Heart left ventricle (tissue), 16 donors: Measurements from ENCODE around the gene HSPD1. TPM values are rescaled to one million over a fixed set of nuclear protein-coding genes. Genes with fewer than 3 reads are reported as not detected.

Source experiments
- ATAC-seq, 4 donors: fragments of 200-7000 bp; cut with Tn5 transposase; one replicate each; pipeline ENCODE4 v1.9.1; 2020 to 2022; ENCODE audit warnings: moderate library complexity in 4 of 4, mild to moderate bottlenecking in 3 of 4, moderate number of reproducible peaks in 1 of 4
- DNase-seq, 5 donors: peaks; one replicate each; pipeline ENCODE4 v3.0.0-alpha.2; 2020
- H3K27ac ChIP-seq, 12 donors: fragments of 200-600 bp; sonication (generic) in 4 of 12; one replicate each; pipeline versions ENCODE4 v1.5.0 to v1.8.0; 2016 to 2022; ENCODE audit warnings: mild to moderate bottlenecking in 2 of 12
- H3K27me3 ChIP-seq, 9 donors: fragments of 200-600 bp; sonication (generic) in 2 of 9; one replicate each; pipeline versions ENCODE4 v1.5.1 to v1.8.0; 2016 to 2022; ENCODE audit warnings: mild to moderate bottlenecking in 3 of 9
- H3K36me3 ChIP-seq, 9 donors: fragments of 200-600 bp; sonication (generic) in 2 of 9; one replicate each; pipeline versions ENCODE4 v1.5.0 to v1.8.0; 2018 to 2022; ENCODE audit warnings: mild to moderate bottlenecking in 2 of 9
- H3K4me1 ChIP-seq, 12 donors: fragments of 200-600 bp; sonication (generic) in 4 of 12; one replicate each; pipeline versions ENCODE4 v1.5.0 to v1.8.0; 2016 to 2022; ENCODE audit warnings: mild to moderate bottlenecking in 3 of 12
- H3K4me3 ChIP-seq, 12 donors: fragments of 200-600 bp; sonication (generic) in 4 of 12; one replicate each; pipeline versions ENCODE4 v1.5.0 to v1.8.0; 2017 to 2022; ENCODE audit warnings: mild to moderate bottlenecking in 9 of 12, moderate library complexity in 4 of 12
- H3K9me3 ChIP-seq, 12 donors: fragments of 200-600 bp; sonication (generic) in 4 of 12; one replicate each; pipeline versions ENCODE4 v1.5.0 to v1.8.0; 2016 to 2022; ENCODE audit warnings: mild to moderate bottlenecking in 1 of 12
- CTCF ChIP-seq, 12 donors: fragments of 200-600 bp; sonication (generic) in 4 of 12; IDR thresholded peaks; one replicate each; pipeline versions ENCODE4 v1.5.0 to v1.8.0; 2018 to 2022; ENCODE audit warnings: antibody characterized with exemption in 12 of 12, mild to moderate bottlenecking in 5 of 12
- POLR2A ChIP-seq, 2 donors: fragments of 450-650 bp; IDR thresholded peaks; one replicate each; pipeline ENCODE4 v1.6.1; 2017; ENCODE audit warnings: antibody characterized with exemption in 2 of 2, mild to moderate bottlenecking in 2 of 2, moderate library complexity in 2 of 2
- WGBS, 4 donors: extraction: QIAGEN DNeasy Blood & Tissue Kit in 2 of 4; methylation state at CpG; one replicate each; pipeline versions ENCODE4 v1.1.5 to v1.1.7; 2013 to 2018; 5-methylcytosine and 5-hydroxymethylcytosine counted together
- intact Hi-C, 10 donors: fragments of 100-400 bp; cut with DNase I; formaldehyde crosslinking; loops; one replicate each; pipeline versions ENCODE4 v1.11.1 to v1.14.2; 2022
- polyA plus RNA-seq, 2 donors: library from polyadenylated mRNA; stranded (reverse); fragments of 200-250 nt; gene quantifications; one replicate each; pipeline ENCODE4 v1.2.3, GENCODE V29; 2013
- total RNA-seq, 9 donors: library from RNA; depleted of rRNA in 2 of 9; stranded (reverse); fragments of >200 nt in 2 of 9; fragmentation: NEBNext Ultra II Directional in 3 of 9; extraction: Animal tissue kit (Norgen Biotek cat#: 25700) in 3 of 9; gene quantifications; one replicate each; pipeline versions ENCODE4 v1.1.0 to v1.2.4, GENCODE V29; 2016 to 2023
- donor health status: ischemic (EF 13 %, LVEDD 7.1; RV severe dilation, severe dysfunction).
- donor health status: healthy with polysubstance abuse.
- donor health status: DM: no; HTN: yes; CAD: no.
- donor health status: DM: no; HTN: no; CAD: no.
- donor health status: ischemic (EF 25% LVEDD 6.9; RV normal size, moderate dysfunction).
- donor health status: ischemic (EF 25% LVEDD 5.7; RV mildly dilated, moderate dysfunction).
- donor health status: healthy.
- donor health status: DM: yes; HTN: yes; CAD: no.
- donor health status: ischemic (EF 35%, LVEDD 5.7; RV mildly dilated, moderate dysfunction).
- donor health status: nonischemic (EF 11% LVEDD 7.7; RV severe dilation, severe dysfunction).
- donor health status: DM: yes; HTN: yes; CAD: no.
- donor health status: PGD.
- donor health status: ischemic (EF 29% LVEDD 5.4; RV normal size, mild dysfunction).
- donor health status: nonischemic (EF 23%, LVEDD 6.1; RV moderate dilation, normal function).

The HSPD1 gene
- total and polyA plus RNA-seq, 11 donors: 86.7 to 246 (median 121) TPM

DNA sequence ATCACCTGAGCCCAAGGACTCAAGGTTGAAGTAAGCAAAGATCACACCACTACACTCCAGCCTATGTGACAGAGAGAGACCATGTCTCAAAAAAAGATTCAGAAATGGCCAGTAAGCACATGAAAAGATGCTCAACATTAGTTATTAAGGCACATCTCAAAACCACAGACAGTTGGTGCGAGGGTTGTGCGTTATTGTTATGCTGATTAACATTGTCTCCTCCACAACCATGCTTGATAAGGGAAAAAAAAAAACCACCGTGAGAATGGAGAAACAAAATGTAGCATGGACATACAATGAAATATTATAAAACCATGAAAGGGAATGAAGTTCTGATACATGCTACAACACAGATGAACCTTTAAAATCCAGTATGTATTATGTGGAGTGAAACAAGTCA is 43.6 kb upstream of the HSPD1 start:
- WGBS, 4 donors: 93 to 98% (median 95%) methylated on average over 3 of the region's 3 CpGs
- intact Hi-C loops: no loop called here

GRCh38 chr2:197539734-197540133 is 40.1 kb upstream of the HSPD1 start:
- no peak overlapping the region for H3K27ac ChIP-seq
- H3K4me3 ChIP-seq: no peak overlapping the region

More for the DNA sequence above, 43.6 kb upstream of the HSPD1 start:
- DNase-seq (no peak), ATAC-seq (no peak)
- Histone ChIP-seq H3K4me1 (peaks cover 0 to 18% (median 7%) of the 10 kb centered on the region in 12 donors), H3K4me3 (no peak overlapping the region), H3K27me3 (no peaks in the 10 kb centered on the region), H3K9me3 (no peaks in the 10 kb centered on the region), H3K27ac (no peak overlapping the region), H3K36me3 (peaks cover 0 to 88% (median 72%) of the 10 kb centered on the region in 9 donors)
- TF ChIP-seq POLR2A (IDR thresholded peaks at IDR 0.05) (no peak), CTCF (IDR thresholded peaks at IDR 0.05) (no peak)

GRCh38 chr2:197538412-197538811 is 38.8 kb upstream of the HSPD1 start:
- peaks cover 0 to 22% (median 9%) of the 10 kb centered on the region in 12 donors for H3K4me1 ChIP-seq
- ATAC-seq: peak in 1 of 4 donors; percentile 18
- H3K36me3 ChIP-seq: peaks cover 0 to 85% (median 61%) of the 10 kb centered on the region in 9 donors
- H3K27ac ChIP-seq: no peak overlapping the region
- intact Hi-C loops: no loop called here
- TF ChIP-seq POLR2A (IDR thresholded peaks at IDR 0.05) (no peak), CTCF (IDR thresholded peaks at IDR 0.05) (no peak)
- no peak overlapping the region for H3K4me3 ChIP-seq
- no peak for DNase-seq
- no peaks in the 10 kb centered on the region for H3K9me3 ChIP-seq
- H3K27me3 ChIP-seq: no peaks in the 10 kb centered on the region
- 14 to 21% (median 18%) methylated on average over 2 of the region's 2 CpGs for WGBS, 4 donors

More at GRCh38 chr2:197539734-197540133, 40.1 kb upstream of the HSPD1 start:
- H3K27me3 ChIP-seq: no peaks in the 10 kb centered on the region
- no peak for TF ChIP-seq CTCF (IDR thresholded peaks at IDR 0.05)
- no peak for TF ChIP-seq POLR2A (IDR thresholded peaks at IDR 0.05)
- WGBS, 4 donors: 67 to 84% (median 82%) methylated on average over 1 of the region's 1 CpG
- ATAC-seq: no peak
- intact Hi-C loops: no loop called here
- no peaks in the 10 kb centered on the region for H3K9me3 ChIP-seq
- DNase-seq: no peak
- peaks cover 0 to 16% (median 7%) of the 10 kb centered on the region in 12 donors for H3K4me1 ChIP-seq
- peaks cover 0 to 93% (median 75%) of the 10 kb centered on the region in 9 donors for H3K36me3 ChIP-seq

- peaks cover 0 to 11% (median 0%) of the 10 kb centered on the region in 9 donors for H3K36me3 ChIP-seq
- peak overlapping the region in 10 of 12 donors; percentile 73 to 99 (median 94) for H3K4me3 ChIP-seq
- peaks cover 0 to 41% (median 23%) of the 10 kb centered on the region in 12 donors for H3K4me1 ChIP-seq
- H3K27me3 ChIP-seq: no peaks in the 10 kb centered on the region
- no peaks in the 10 kb centered on the region for H3K9me3 ChIP-seq
- 35 to 49% (median 37%) methylated on average over 2 of the region's 2 CpGs for whole genome bisulfite sequencing, 4 donors
- DNase-seq: no peak
- TF ChIP-seq POLR2A (IDR thresholded peaks at IDR 0.05) (no peak), CTCF (IDR thresholded peaks at IDR 0.05) (no peak)
- intact Hi-C loops: loop anchor here in 4 of 10 donors (5.0 to 10.0 kb wide), 2 partner anchors 188 to 190 kb away; partner anchors contain the start of gene MARS2 (in 4 of the 4)
- peak overlapping the region in 6 of 12 donors; percentile 92 to 99 (median 96) for H3K27ac ChIP-seq
- no peak for ATAC-seq
Measured at GRCh38 chr2:197517150-197517549, 17.5 kb upstream of the HSPD1 start.
